HG02798 (cell line): ENCODE measurements around the gene KCNG4.

ENCODE experiments used
- ATAC-seq: cut with Tn5 transposase; IDR thresholded peaks from one replicate; pipeline ENCODE4 v1.9.1; 2021; ENCODE audit warnings: mild to moderate bottlenecking; ENCODE audit not compliant: unreplicated experiment, poor library complexity

KCNG4 gene

DNA sequence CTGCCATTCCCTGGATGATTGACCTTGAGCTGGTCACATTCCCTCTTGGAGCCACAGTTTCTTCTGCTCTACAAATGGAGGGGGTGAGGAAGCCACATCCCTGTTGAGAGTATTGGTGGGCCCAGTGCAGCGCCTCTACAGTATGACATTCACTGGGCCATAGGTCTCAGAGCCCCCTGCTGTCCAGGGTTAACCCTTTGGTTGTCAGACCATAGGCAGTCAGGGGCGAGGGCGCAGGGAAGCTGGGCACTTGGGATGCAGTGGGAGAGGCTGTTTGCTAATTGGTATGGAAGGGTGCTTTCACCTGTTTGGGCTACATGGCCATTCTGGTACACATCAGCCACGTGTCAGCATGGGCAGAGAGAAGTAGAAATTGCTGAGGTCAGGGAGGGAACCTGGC lies 27.6 kb upstream of the KCNG4 start:
- no peak for ATAC-seq

DNA sequence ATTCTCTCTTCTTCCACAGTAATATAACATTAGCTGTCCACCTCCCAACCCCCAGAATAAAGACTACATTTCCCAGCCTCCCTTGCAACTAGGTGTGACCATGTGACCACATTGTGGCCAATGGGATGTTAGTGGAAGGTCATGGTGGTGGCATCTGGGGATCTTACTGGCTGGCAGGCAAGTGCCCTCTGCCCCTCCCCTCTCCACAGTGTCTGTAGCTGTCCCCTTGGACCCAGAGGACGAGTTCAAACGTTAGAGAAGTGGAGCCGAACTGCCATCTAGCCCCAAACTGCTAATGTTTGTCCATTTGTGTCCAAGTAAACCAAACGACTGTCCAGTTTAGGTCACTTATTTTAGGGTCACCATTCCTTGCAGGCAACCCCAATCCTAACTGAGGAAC lies 26.6 kb upstream of the KCNG4 start:
- no peak for ATAC-seq

DNA sequence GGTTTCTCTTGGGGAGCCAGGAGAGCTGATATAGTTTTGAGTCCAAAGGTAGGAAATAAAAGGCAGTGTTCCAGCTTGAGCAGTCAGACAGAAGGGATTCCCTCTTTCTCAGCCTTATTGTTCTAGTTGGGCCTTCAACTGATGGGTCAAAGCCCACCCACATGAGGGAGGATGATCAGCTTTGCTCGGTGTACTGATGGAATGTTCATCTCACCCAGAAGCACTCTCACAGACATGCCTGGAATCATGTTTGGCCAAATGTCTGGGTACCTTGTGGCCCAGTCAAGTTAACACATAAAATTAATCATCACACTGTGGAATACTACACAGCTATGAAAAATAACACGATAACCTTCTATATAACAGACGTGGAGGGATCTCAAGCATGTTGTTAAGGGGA lies 23.1 kb upstream of the KCNG4 start:
- ATAC-seq: no peak

DNA sequence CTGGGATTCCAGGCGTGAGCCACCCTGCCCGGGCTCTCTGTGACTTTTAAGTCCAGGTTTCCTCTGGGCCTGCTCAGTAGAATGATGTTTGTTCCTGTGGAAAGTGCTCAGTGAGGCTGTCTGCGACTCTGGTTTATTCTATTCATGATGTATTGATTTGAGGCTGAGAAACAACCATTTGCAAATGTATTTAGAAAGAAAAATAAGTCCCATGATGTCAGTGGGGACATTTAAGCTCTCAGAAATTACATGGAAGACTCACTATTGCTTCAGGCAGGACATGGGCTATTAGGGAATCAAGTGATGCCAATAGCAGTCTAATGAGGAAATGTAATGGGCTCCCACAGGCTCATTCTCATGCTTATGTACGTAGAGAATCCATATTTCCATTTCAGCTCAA lies 22.2 kb upstream of the KCNG4 start:
- no peak for ATAC-seq

DNA sequence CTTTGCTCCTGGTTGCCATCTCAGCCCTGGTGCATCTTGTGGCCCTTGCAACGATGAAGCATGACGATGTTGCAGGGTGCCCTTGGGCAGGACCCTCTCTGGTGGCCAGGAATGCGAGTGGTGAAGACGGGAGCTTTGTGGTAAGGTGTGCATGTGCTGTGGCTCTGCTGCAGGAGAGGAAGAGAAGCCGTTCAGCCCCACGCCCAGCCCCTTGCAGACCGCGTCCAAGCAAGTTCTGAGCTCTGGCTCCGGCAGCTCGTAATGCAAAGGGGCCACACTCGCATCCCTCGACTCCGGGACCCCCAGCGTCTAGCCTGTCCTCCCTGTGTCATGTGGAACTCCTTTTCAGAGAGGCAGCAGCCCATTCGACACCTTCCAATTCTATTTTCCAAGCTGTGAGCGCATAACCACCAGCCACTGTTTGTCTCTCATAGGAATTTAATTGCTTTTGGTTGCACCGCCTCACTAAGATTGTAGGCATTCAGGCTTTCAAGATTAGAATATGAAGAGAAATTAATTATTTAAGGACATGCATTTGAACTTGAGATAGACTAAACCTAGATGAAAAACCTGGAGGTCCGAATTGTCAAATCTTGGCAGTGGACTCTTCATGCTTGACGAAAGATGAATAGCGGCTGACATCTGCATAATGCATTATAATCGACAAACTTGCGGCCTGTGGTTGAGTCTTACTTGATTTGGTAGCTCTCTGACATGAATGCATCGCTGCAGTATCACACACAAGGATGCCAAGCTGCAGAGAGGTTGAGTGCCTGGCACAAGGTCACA lies 21.1 kb upstream of the KCNG4 start:
- ATAC-seq: no peak

DNA sequence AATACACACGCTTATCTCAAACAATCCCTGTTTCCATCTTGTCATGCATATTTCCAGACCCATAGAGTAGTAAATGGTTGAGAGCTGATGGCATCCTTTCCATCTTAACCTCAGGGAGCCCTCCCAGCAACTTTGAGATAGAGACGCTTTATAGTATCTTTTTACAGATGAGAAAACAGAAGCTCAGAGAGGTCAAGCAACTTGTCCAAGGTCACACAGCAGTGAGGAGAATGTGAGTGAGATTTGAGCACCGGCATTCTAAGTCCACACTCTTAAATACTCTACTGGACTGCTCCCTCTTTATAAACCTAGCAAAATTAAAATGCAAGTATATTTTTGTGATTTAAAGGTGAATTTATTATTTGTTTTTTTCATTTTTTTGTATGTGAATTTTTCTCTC lies 19.9 kb upstream of the KCNG4 start:
- ATAC-seq: no peak

DNA sequence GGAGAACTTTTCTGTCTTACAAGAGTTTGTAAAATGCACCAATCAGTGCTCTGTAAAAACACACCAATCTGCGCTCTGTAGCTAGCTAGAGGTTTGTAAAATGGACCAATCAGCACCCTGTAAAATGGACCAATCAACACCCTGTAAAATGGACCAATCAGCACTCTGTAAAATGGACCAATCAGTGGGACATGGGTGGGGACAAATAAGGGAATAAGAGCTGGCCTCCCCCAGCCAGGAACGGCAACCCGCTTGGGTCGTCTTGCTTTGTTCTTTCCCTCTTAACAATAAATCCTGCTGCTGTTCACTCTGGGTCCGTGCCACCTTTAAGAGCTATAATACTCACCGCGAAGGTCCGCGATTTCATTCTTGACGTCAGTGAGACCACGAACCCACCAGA lies 18.5 kb upstream of the KCNG4 start:
- no peak for ATAC-seq

DNA sequence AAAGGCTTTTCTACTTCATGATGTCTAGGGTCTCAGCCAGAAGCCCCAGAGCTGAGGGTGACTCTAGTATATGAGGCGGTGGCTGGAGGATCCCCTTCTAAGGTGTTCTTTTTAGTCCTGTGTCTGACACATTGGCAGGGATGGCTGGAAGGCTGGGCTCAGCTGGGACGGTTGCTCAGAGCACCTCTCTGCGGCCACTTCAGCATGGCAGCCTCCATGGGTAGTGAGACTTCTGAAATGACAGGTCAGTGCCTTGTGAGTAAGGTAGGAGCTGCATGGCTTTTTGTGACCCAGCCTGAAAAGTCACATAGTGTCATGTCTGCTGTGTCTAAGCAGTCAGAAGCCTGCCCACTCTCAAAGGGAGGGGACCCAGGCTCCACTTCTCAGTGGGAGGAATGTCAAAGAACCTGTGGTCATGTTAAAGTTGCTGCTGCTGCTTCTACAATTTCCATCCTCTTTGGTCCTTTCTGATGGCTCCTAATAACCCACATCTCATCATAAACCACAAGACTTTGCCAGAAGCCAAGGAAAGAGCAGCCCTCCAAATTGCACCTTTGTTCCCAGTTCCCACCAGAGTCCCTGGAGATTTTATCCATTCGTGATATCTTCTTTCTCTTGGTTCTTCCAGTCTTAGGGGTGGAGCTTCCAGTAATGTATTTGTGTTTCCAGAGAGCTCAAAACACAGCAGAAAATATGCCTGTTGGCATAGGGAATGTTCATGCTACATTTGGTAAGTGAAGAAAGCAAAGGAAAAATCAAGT lies 15.4 kb upstream of the KCNG4 start:
- ATAC-seq: no peak

DNA sequence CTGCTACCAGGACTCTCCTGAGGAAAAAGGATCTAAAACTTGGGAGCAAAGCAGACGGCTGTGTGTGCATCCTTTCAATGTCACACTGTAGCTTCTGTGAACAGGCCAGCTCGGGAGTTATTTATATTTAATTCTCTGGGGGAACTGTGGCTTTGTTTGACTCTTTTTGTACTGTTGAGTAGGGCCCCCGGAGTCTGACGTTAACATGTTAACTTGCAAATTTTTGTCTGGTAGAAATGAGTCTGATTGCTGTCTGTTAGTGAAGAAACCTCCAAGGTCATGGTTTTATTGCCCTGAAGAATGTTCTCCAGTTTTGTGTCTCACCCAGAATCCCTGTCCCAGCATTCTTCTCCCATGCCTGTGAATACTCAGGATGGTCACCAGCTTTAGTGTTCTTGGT lies 14.2 kb upstream of the KCNG4 start:
- ATAC-seq: no peak

DNA sequence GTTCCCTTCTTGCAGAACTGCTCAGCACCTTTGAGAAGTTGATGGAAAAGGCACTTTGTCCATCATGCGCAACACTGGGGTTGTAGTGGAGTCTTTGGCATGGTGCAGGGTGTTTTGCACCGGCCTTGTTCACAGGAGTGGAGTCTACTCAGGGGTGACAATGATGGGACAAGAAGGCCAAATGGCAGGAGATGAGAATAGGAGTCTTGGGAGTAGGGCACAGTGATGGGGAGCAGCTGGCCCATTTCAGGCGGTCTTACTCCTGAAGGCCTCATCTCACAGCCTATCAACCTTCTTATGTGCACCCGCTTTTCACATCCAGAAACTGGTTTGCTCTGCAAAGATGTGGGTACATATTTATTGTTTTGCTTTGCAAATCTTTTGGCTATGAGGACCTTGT lies 13.4 kb upstream of the KCNG4 start:
- ATAC-seq: no peak

DNA sequence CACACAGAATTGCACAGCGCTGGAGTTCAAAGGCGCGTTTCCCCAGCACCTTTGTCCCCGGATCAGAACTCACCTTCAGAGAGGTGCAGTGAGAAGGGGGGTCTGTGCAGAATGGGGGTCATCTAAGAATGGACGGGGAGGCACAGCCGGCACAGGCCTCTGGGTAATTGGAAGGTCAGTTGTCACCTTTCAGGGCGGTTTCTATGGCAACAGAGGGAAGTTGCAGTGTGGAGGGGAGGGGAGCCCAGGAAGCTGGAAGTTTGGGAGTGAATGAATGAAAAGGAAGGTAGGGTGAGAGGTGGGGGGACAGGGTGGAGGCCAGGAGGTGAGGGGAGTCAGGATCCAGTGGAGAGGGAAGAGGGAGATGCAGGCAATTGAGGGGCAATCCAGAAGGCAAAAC lies 12.4 kb upstream of the KCNG4 start:
- no peak for ATAC-seq

DNA sequence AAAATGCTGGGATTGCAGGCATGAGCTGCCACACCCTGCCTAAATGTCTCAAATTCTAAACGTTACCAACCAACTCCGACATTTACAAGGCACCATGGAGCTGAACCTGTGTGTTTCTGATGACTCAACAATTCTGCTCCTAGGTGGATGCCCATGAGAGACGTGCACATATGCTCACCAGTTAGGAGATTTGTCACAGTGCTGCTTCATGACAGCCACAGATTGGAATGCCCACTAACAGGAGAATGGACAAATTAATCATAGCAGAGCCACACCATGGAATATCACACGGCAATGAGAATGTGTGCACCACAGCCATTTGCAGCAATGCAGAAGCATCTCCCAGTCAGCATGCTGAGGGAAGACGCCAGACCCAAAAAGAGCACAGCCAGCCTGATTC lies 8.0 kb upstream of the KCNG4 start:
- ATAC-seq: no peak

DNA sequence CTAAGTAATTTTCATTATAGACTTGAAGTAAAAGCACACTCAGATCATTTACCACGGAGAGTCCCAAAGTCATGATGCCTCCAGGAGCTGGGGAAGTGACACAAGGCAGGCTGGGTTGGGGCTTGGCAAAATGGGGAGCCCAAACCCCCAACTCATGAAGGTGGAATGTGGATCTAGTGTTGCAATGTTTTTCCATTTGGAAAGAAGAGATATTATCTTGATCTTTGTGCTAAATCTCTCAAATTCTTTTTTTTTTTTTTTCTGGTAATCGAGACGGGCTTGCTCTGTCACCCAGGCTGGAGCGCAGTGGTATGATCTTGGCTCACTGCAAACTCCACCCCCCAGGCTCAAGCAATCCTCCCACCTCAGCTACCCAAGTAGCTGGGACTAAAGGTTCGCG lies 7.5 kb upstream of the KCNG4 start:
- no peak for ATAC-seq

DNA sequence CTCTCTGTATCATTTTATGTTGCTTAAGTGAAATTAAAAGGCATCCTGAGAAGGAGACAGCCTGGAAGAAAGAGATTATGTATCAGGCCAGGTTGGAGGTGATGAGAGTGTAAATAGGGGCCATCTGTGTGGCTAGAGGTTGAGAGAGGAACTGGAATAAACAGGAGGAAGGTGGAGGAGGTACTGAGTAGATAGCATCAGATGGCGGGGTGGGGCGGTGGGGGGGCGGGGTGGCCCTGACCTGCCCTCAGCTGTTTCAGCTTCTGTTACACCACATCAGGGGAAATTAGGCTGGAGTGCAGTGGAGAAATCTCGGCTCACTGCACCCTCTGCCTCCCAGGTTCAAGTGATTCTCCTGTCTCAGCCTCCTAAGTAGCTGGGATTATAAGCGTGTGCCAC lies 6.9 kb upstream of the KCNG4 start:
- no peak for ATAC-seq

DNA sequence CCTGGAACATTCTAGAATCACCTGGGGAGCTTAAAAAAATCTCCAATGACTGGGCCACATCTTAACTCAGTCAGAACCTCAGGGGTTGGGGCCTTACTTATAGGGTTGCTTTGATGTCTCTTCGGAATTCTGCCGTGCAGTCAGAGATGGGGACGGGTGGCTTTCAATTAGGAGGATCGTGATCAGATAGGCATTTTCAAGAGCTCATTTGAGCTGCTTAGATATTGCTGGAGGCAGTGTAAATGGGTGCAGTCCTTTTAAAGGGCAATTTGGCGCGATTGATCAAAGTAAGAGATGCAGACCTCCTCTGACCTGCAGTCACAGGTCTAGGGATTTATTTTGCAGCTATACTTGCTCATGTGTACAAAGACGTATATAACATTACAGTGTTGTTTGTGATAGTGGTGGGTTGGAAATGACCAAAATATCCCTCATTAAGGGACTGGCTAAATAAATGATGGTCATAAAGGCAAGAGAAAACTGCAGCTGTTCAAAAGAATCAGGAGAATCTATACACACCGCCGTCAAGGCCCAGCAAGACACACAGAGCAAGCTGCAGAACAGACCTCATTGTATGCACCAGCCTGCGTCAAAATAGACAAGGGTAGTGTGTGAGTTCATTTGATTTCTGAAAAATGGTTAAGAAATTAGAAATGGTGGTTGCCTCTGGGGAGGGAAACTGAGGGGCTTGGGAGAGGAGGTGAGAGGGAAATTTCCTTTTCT lies 6.3 kb upstream of the KCNG4 start:
- ATAC-seq: no peak

DNA sequence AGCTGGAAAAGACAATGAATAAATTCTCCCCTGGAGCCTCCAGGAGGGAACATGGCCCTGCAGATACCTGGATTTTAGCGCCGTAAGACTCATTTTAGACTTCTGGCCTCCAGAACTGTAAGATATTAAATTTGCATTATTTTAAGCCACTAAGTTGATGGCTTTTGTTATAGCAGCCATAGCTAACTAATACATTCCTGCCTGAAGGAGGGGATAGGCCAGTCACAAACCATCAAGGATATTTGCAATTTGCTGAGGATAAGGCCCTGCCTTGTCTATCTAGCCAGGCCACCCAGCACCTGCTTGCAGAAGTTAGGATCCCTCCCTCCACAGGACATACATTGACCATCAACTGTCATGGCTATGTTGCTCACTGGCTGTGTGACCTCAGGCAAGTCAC lies 4.9 kb upstream of the KCNG4 start:
- ATAC-seq: no peak

DNA sequence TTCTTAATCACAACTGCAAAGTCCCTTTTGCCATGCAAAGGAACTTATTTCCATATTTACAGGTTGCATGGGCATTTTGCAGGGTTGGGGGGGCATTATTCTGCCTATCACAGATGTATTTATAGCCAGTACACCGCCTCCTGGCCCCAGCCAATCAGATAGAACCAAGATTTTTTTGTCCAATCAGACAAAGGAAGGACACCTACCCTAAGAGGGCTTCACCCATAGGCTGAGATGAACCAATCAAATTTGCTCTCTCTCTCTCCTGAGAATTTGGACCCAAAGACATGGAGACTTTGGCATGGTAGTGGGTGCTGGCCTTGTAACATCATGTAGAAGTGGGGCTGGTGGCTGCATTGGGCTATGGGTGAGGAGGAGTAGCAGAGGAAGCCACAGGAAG lies 3.9 kb upstream of the KCNG4 start:
- no peak for ATAC-seq

DNA sequence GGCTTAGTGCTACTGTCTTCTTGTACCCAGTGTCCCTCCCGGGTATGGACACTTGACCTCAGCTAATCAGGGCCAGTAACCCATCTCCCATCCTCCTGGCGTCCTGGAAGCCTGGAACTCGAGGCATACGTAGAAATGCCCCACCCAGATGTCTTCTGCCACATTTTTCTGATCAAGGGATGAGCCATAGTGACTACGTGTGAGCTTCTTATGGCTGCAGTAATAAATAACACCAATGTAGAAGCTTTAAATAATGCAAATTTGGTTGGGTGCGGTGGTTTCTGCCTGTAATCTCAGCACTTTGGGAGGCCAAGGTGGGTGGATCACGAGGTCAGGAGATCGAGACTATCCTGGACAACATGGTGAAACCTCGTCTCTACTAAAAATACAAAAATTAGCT lies 3.0 kb upstream of the KCNG4 start:
- no peak for ATAC-seq

DNA sequence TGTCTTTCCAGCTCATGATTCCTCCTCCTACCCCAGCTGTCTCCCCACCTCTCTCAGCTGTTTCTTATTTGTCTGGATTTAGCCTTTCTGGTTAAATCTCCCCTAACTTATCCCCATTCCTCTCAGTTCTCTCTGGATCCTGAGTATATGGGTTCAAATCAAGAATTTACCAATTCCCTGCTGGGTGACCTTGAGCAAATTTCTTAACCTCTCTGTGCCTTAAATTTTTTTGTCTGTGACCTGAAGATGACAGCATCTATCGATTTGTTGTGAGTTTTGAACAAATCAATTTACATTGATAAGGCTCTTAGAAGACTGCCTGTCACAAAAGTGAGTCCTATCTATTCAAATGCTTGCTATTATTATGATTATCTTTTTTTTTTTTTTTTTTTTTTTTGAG lies 2.0 kb upstream of the KCNG4 start:
- no peak for ATAC-seq

DNA sequence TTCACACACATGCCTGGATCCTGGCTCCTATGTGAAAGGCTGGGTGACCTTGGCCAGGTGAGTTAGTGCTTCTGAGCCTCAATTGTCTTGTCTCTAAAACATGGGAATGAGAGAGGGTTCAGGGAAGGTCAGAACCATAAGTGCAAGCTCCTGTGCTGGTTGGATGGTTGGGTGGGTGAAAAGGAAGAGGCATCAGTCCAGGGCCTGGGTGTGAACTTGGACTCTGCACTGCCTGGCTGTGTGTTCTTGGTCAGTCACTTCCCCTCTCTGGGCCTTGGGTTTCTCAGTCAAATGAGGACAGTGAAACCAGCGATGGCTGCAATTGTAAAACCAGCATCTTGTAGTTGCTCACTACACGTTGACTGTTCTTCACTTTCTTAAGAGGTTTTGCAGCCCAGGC lies 643 bp upstream of the KCNG4 start:
- no peak for ATAC-seq

DNA sequence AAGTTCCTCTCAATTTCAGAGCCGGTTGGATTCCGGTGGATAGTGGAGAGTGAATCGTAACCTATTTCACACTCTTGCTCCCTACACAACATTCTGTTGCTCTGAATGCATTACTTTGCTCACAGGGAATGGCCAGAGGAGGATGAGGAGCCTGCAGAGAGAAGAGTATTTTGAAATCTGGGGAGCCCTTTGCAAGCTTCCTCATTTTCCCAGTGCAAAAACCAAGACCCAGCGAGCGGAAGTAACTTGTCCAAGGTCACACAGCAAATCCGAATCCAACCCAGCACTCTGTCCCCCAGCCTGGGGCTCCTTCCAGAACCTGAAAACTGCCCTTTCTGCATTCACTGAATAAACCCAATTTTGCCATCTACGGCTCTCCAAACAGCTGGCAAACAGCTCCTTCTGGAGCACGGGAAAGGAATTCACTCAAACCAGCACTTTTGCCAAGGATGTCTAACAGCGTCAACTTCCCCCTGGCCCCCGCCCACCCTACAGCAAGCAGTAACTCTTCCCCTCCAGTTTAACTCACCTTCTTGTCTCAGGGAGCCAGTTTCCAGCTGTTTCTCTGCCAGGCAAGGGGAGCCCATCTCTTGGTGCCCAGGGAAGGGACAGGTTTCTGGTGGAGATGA lies 557 bp downstream of the KCNG4 start:
- ATAC-seq: no peak
